ENCODE data around the gene TNFSF13B.

DNA sequence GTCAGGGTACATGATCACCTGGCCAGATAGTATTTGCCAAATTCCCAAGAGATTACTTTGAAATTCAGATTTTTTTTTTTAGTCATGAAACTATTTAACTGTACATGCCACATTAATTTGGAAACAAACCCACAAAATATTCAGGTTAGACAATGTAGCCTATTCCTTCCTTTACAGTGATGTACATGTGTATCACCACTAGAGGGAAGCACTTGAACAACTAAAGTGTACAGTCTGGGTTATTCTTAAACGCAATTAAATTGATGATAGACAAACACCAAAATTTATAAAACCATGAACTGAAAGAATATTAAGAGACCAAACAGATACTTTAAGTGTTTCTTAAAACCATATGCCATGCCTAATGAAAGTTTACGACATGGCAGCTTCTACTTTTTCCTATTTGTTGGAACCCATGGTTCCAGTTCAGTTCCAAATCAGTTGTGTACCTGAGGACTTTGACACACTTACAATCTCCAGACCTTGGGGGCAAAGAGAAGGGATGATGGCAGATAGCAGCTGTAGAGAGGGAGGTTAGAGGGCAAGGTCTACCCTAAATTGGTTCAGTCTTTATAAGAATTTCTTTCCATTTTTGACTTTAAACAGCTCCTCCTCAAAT, 52.8 kb downstream of the TNFSF13B start:
- TF ChIP-seq POLR2A (IDR thresholded peaks at IDR 0.05; ENCODE audit: control extremely low read depth in 1 of 2, low read depth in 2 of 2, low read length in 2 of 2) = no peak
- TF ChIP-seq, protein P1, sequence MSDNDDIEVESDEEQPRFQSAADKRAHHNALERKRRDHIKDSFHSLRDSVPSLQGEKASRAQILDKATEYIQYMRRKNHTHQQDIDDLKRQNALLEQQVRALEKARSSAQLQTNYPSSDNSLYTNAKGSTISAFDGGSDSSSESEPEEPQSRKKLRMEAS (IDR thresholded peaks at IDR 0.05) = no peak
- TF ChIP-seq, protein P2, sequence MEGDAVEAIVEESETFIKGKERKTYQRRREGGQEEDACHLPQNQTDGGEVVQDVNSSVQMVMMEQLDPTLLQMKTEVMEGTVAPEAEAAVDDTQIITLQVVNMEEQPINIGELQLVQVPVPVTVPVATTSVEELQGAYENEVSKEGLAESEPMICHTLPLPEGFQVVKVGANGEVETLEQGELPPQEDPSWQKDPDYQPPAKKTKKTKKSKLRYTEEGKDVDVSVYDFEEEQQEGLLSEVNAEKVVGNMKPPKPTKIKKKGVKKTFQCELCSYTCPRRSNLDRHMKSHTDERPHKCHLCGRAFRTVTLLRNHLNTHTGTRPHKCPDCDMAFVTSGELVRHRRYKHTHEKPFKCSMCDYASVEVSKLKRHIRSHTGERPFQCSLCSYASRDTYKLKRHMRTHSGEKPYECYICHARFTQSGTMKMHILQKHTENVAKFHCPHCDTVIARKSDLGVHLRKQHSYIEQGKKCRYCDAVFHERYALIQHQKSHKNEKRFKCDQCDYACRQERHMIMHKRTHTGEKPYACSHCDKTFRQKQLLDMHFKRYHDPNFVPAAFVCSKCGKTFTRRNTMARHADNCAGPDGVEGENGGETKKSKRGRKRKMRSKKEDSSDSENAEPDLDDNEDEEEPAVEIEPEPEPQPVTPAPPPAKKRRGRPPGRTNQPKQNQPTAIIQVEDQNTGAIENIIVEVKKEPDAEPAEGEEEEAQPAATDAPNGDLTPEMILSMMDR (IDR thresholded peaks at IDR 0.05; ENCODE audit: control extremely low read depth in 1 of 3, insufficient read depth in 1 of 3, low read depth in 1 of 3, low read length in 3 of 3) = peak in 2 of 3 experiments; percentile 42 to 65; a peak in 2 of 4 replicates
- TF ChIP-seq CREB1 (IDR thresholded peaks at IDR 0.05) = no peak
- no peak for TF ChIP-seq SRF (IDR thresholded peaks at IDR 0.05; ENCODE audit: low read depth, low read length)
- TF ChIP-seq POLR2AphosphoS5 (IDR thresholded peaks at IDR 0.05; ENCODE audit: low read depth, low read length) = no peak
- TF ChIP-seq KDM5A (IDR thresholded peaks at IDR 0.05; ENCODE audit: low read length) = no peak
- no peak for TF ChIP-seq POU5F1 (IDR thresholded peaks at IDR 0.05; ENCODE audit: low read depth, low read length)
- no peak for TF ChIP-seq TAF7 (optimal IDR thresholded peaks at IDR 0.05; ENCODE audit: borderline replicate concordance, low read depth, low read length)
- TF ChIP-seq EP300 (IDR thresholded peaks at IDR 0.05; ENCODE audit: borderline replicate concordance in 1 of 2, low read depth in 2 of 2, low read length in 2 of 2) = no peak
- TF ChIP-seq CEBPB (IDR thresholded peaks at IDR 0.05; ENCODE audit: low read depth, low read length) = no peak
- no peak for TF ChIP-seq SP1 (IDR thresholded peaks at IDR 0.05; ENCODE audit: low read depth, low read length)

Measured in H1 (cell line).